BE2C (cell line): Measurements from ENCODE around the gene PHRF1. TPM values are rescaled to one million over a fixed set of nuclear protein-coding genes. Genes with fewer than 3 reads are reported as not detected.

Experiments used
- DNase-seq: peaks from one replicate; pipeline ENCODE4 v3.0.0-alpha.2; 2020
- H3K27me3 ChIP-seq: fragments of 250-450 bp; sonication (Bioruptor Pico); 2 replicates; pipeline ENCODE4 v1.5.1; 2020; ENCODE audit warnings: mild to moderate bottlenecking
- H3K36me3 ChIP-seq: fragments of 250-450 bp; sonication (Bioruptor Pico); 2 replicates; pipeline ENCODE4 v1.5.1; 2020; ENCODE audit warnings: mild to moderate bottlenecking
- H3K4me1 ChIP-seq: fragments of 250-450 bp; sonication (Bioruptor Pico); 2 replicates; pipeline ENCODE4 v1.5.1; 2020
- H3K4me3 ChIP-seq: 2 replicates; pipeline ENCODE4 v1.5.1; 2011; ENCODE audit warnings: low read depth, low read length
- H3K9me3 ChIP-seq: fragments of 250-450 bp; sonication (Bioruptor Pico); 2 replicates; pipeline ENCODE4 v1.5.1; 2020
- polyA plus RNA-seq: library from polyadenylated mRNA; unstranded; fragments of >200 nt; gene quantifications from one replicate; pipeline ENCODE4 v1.2.1, GENCODE V29; 2012; ENCODE audit warnings: low read depth, missing spikeins; ENCODE audit not compliant: insufficient read length, insufficient read depth
- TF ChIP-seq, protein P1 (sequence below): IDR thresholded peaks from 2 replicates; pipeline ENCODE4 v1.5.1; 2012; ENCODE audit warnings: mild to moderate bottlenecking, low read depth, low read length

Gene PHRF1, protein sequence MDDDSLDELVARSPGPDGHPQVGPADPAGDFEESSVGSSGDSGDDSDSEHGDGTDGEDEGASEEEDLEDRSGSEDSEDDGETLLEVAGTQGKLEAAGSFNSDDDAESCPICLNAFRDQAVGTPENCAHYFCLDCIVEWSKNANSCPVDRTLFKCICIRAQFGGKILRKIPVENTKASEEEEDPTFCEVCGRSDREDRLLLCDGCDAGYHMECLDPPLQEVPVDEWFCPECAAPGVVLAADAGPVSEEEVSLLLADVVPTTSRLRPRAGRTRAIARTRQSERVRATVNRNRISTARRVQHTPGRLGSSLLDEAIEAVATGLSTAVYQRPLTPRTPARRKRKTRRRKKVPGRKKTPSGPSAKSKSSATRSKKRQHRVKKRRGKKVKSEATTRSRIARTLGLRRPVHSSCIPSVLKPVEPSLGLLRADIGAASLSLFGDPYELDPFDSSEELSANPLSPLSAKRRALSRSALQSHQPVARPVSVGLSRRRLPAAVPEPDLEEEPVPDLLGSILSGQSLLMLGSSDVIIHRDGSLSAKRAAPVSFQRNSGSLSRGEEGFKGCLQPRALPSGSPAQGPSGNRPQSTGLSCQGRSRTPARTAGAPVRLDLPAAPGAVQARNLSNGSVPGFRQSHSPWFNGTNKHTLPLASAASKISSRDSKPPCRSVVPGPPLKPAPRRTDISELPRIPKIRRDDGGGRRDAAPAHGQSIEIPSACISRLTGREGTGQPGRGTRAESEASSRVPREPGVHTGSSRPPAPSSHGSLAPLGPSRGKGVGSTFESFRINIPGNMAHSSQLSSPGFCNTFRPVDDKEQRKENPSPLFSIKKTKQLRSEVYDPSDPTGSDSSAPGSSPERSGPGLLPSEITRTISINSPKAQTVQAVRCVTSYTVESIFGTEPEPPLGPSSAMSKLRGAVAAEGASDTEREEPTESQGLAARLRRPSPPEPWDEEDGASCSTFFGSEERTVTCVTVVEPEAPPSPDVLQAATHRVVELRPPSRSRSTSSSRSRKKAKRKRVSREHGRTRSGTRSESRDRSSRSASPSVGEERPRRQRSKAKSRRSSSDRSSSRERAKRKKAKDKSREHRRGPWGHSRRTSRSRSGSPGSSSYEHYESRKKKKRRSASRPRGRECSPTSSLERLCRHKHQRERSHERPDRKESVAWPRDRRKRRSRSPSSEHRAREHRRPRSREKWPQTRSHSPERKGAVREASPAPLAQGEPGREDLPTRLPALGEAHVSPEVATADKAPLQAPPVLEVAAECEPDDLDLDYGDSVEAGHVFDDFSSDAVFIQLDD (N-terminal part only)
- polyA plus RNA-seq, result 36.2 TPM

GRCh38 chr11:575996-576768, at the start of gene PHRF1:
TSS of gene PHRF1 (plus strand) at chr11:576470. CDS start at chr11:581513, 5,043 bp downstream.
- Histone ChIP-seq H3K9me3 (no peaks in the 10 kb centered on the region), H3K36me3 (no peaks in the 10 kb centered on the region), H3K4me3 (peak within 1 kb of the TSS; percentile 86), H3K27me3 (no peaks in the 10 kb centered on the region; the same call in 1 of the 2 replicates), H3K4me1 (no peaks in the 10 kb centered on the region)
- DNase-seq, result peak; percentile 91
- TF ChIP-seq, protein P1, sequence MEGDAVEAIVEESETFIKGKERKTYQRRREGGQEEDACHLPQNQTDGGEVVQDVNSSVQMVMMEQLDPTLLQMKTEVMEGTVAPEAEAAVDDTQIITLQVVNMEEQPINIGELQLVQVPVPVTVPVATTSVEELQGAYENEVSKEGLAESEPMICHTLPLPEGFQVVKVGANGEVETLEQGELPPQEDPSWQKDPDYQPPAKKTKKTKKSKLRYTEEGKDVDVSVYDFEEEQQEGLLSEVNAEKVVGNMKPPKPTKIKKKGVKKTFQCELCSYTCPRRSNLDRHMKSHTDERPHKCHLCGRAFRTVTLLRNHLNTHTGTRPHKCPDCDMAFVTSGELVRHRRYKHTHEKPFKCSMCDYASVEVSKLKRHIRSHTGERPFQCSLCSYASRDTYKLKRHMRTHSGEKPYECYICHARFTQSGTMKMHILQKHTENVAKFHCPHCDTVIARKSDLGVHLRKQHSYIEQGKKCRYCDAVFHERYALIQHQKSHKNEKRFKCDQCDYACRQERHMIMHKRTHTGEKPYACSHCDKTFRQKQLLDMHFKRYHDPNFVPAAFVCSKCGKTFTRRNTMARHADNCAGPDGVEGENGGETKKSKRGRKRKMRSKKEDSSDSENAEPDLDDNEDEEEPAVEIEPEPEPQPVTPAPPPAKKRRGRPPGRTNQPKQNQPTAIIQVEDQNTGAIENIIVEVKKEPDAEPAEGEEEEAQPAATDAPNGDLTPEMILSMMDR, result no peak

- H3K9me3 ChIP-seq, result no peaks in the 10 kb centered on the region
- TF ChIP-seq, protein P1, result no peak
- DNase-seq, result no peak
Observed at GRCh38 chr11:528166-528814, 48.0 kb upstream of the PHRF1 start.

GRCh38 chr11:528815-529727, 47.2 kb upstream of the PHRF1 start:
- no peak overlapping the region for H3K4me3 ChIP-seq
- H3K36me3 ChIP-seq, result peaks cover 3% of the 10 kb centered on the region; the same call in 1 of the 2 replicates
- H3K4me1 ChIP-seq, result no peaks in the 10 kb centered on the region
- DNase-seq, result no peak
- H3K9me3 ChIP-seq, result no peaks in the 10 kb centered on the region
- no peaks in the 10 kb centered on the region for H3K27me3 ChIP-seq
- TF ChIP-seq, protein P1, result no peak

More at GRCh38 chr11:528166-528814, 48.0 kb upstream of the PHRF1 start:
- Histone ChIP-seq H3K27me3 (no peaks in the 10 kb centered on the region), H3K36me3 (peaks cover 3% of the 10 kb centered on the region; the same call in 1 of the 2 replicates), H3K4me3 (no peak overlapping the region), H3K4me1 (no peaks in the 10 kb centered on the region)

DNA sequence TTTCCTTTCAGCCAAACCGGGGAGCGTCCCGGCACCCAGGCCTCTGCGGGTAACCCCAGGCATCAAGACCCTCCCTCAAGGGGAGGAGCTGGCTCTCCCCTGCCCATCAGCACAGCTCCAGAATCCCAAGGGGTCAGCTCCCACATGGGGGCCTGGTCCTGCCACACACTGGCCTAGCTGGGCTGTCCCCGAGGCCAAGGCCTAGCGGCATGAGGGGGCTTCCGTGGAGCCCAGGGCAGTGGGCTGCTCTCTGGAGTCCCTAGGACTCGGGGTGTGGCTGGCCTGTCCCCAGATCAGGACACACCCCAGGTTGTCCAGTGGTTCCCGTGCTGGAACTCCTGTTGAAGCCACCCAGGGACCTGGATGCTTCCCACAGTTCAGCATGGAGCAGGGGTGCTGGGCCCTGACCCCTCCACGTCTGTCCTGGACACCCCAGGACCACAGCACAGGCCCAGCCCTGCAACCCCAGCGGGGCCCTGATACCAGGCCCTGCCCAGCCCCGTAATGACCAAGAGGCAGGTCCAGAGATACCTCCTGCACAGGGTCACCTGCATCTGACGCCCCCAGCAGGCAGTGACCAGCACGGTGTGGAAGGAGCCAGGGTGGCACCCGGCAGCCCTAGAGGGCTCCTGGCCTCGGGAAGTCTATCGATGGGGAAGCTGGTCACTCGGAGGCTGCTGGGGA, 46.4 kb upstream of the PHRF1 start:
- peaks cover 3% of the 10 kb centered on the region; the same call in 1 of the 2 replicates for H3K36me3 ChIP-seq
- no peak overlapping the region for H3K4me3 ChIP-seq
- H3K4me1 ChIP-seq, result no peaks in the 10 kb centered on the region
- DNase-seq, result no peak
- no peaks in the 10 kb centered on the region for H3K9me3 ChIP-seq
- H3K27me3 ChIP-seq, result no peaks in the 10 kb centered on the region
- TF ChIP-seq, protein P1, result no peak
